A549 (cell line): ENCODE results near the gene HOMER2. TPM values are rescaled to one million over a fixed set of nuclear protein-coding genes. Genes with fewer than 3 reads are reported as not detected.

Experiments
- ATAC-seq, 2 experiments: fragments of 200-7000 bp in 1 of 2; fragments of >200 bp in 1 of 2; cut with Nextera tagmentation in 1 of 2; cut with Tn5 transposase in 1 of 2; 3 replicates each; pipeline versions ENCODE4 v1.8.0 to v1.9.1; 2018 to 2020; ENCODE audit warnings: mild to moderate bottlenecking in 1 of 2, moderate library complexity in 1 of 2
- CTCF ChIA-PET: fragments of 300-600 bp; sonication (Branson Sonifier 250); formaldehyde crosslinking; extraction: SDS; loops from one replicate; lab custom pipeline; 2021; ENCODE audit warnings: antibody characterized with exemption, inconsistent platforms; lab: Yijun Ruan, JAX
- POLR2A ChIA-PET: fragments of 350-600 bp; formaldehyde crosslinking; extraction: SDS; loops from one replicate; lab custom pipeline; 2021; ENCODE audit warnings: antibody characterized with exemption, inconsistent platforms; lab: Yijun Ruan, JAX
- DNase-seq, 2 experiments: peaks; one replicate each; pipeline versions ENCODE4 v3.0.0 to v3.0.0-alpha.2; 2011 to 2016; ENCODE audit warnings: low read depth in 1 of 2, low spot score in 1 of 2
- FAIRE-seq: peaks from 2 replicates; lab custom pipeline; 2011; peaks lifted over from hg19 to GRCh38; lab: Jason Lieb, UNC
- H3K27ac ChIP-seq, 2 experiments: fragments of >200 bp; sonication (Bioruptor Twin); formaldehyde crosslinking; 3 replicates each; pipeline ENCODE4 v1.5.1; 2016 to 2017
- H3K4me1 ChIP-seq: fragments of >200 bp; sonication (Bioruptor Twin); formaldehyde crosslinking; 3 replicates; pipeline ENCODE4 v1.6.1; 2016
- H3K4me2 ChIP-seq: fragments of >200 bp; sonication (Bioruptor Twin); formaldehyde crosslinking; 3 replicates; pipeline ENCODE4 v1.6.1; 2016
- H3K4me3 ChIP-seq: fragments of >200 bp; sonication (Bioruptor Twin); formaldehyde crosslinking; 3 replicates; pipeline ENCODE4 v1.5.1; 2016
- H3K9me3 ChIP-seq: fragments of >200 bp; sonication (Bioruptor Twin); formaldehyde crosslinking; 3 replicates; pipeline ENCODE4 v1.6.1; 2016
- CEBPB ChIP-seq, 2 experiments: fragments of >200 bp in 1 of 2; sonication (Bioruptor Twin) in 1 of 2; formaldehyde crosslinking in 1 of 2; IDR thresholded peaks; 2 replicates each; pipeline ENCODE4 v1.6.1; 2012 to 2016
- CHD2 ChIP-seq: fragments of 150-350 bp; IDR thresholded peaks from 2 replicates; pipeline ENCODE4 v1.6.1; 2014; ENCODE audit warnings: low read length; ENCODE audit not compliant: partially characterized antibody
- EP300 ChIP-seq, 2 experiments: fragments of >200 bp; sonication (Bioruptor Twin); formaldehyde crosslinking; IDR thresholded peaks; 2 replicates in 1 of 2; 3 replicates in 1 of 2; pipeline ENCODE4 v1.6.1; 2016 to 2017
- FOSB ChIP-seq: fragments of 250-450 bp; sonication (Bioruptor Pico); IDR thresholded peaks from 2 replicates; pipeline ENCODE4 v1.5.0; 2020; ENCODE audit warnings: mild to moderate bottlenecking, moderate library complexity
- GATA3 ChIP-seq: IDR thresholded peaks from 2 replicates; pipeline ENCODE4 v1.6.1; 2012; ENCODE audit warnings: borderline replicate concordance
- HDAC2 ChIP-seq: fragments of 200-600 bp; sonication (generic); IDR thresholded peaks from 2 replicates; pipeline ENCODE4 v1.6.1; 2016
- HOXB13 ChIP-seq: fragments of 250-450 bp; sonication (Bioruptor Pico); IDR thresholded peaks from 2 replicates; pipeline ENCODE4 v1.5.0; 2020; ENCODE audit warnings: low read depth, mild to moderate bottlenecking, moderate library complexity
- JUNB ChIP-seq: fragments of >200 bp; sonication (Bioruptor Twin); formaldehyde crosslinking; IDR thresholded peaks from 2 replicates; pipeline ENCODE4 v1.6.1; 2016
- NR3C1 ChIP-seq: fragments of >200 bp; sonication (Bioruptor Twin); formaldehyde crosslinking; IDR thresholded peaks from 3 replicates; pipeline ENCODE4 v1.6.1; 2017
- RAD21 ChIP-seq, 2 experiments: fragments of >200 bp in 1 of 2; sonication (Bioruptor Twin) in 1 of 2; formaldehyde crosslinking in 1 of 2; IDR thresholded peaks in 1 of 2; conservative IDR thresholded peaks in 1 of 2; 2 replicates in 1 of 2; 3 replicates in 1 of 2; pipeline ENCODE4 v1.6.1; 2012 to 2018; ENCODE audit warnings: inconsistent platforms in 1 of 2
- RCOR1 ChIP-seq: fragments of 150-350 bp; IDR thresholded peaks from 2 replicates; pipeline ENCODE4 v1.6.1; 2014; ENCODE audit warnings: antibody characterized with exemption, low read length, low read depth
- RFX5 ChIP-seq: fragments of 450-650 bp; IDR thresholded peaks from 2 replicates; pipeline ENCODE4 v1.7.1; 2014; ENCODE audit warnings: antibody characterized with exemption, mild to moderate bottlenecking, moderate library complexity
- RNF2 ChIP-seq: fragments of 200-600 bp; sonication (generic); IDR thresholded peaks from 2 replicates; pipeline ENCODE4 v1.6.1; 2016; ENCODE audit warnings: low read depth, mild to moderate bottlenecking, antibody characterized with exemption, moderate library complexity, borderline replicate concordance
- SMC3 ChIP-seq: fragments of >200 bp; sonication (Bioruptor Twin); formaldehyde crosslinking; IDR thresholded peaks from 3 replicates; pipeline ENCODE4 v1.6.1; 2018; ENCODE audit warnings: inconsistent platforms
- SREBF2 ChIP-seq: fragments of 450-650 bp; IDR thresholded peaks from 2 replicates; pipeline ENCODE4 v1.6.1; 2014; ENCODE audit warnings: mild to moderate bottlenecking, moderate library complexity
- TP53 ChIP-seq: fragments of 250-450 bp; sonication (Bioruptor Pico); IDR thresholded peaks from 2 replicates; pipeline ENCODE4 v1.5.0; 2021; ENCODE audit warnings: mild to moderate bottlenecking, moderate library complexity
- ZFP36 ChIP-seq: fragments of 450-650 bp; IDR thresholded peaks from 2 replicates; pipeline ENCODE4 v1.6.1; 2014; ENCODE audit warnings: borderline replicate concordance; ENCODE audit not compliant: partially characterized antibody
- WGBS: methylation state at CpG from one replicate; pipeline ENCODE4 v1.1.6; 2017; ENCODE audit errors: missing lambda C conversion rate; 5-methylcytosine and 5-hydroxymethylcytosine counted together
- polyA plus RNA-seq, 4 experiments: library from polyadenylated mRNA; depleted of rRNA in 3 of 4; stranded (reverse); fragments of >200 nt; fragmentation: RNase III in 1 of 4; extraction: RNeasy Plus Mini Kit Qiagen cat#74134 plus additional on column Dnase treatment in 1 of 4; gene quantifications; 2 replicates in 3 of 4; 3 replicates in 1 of 4; pipeline ENCODE4 v1.2.3, GENCODE V29; 2011 to 2017
- TF ChIP-seq, protein P1 (sequence below): fragments of 200-600 bp; sonication (generic); IDR thresholded peaks from 2 replicates; pipeline ENCODE4 v1.6.1; 2016; ENCODE audit warnings: antibody characterized with exemption, mild to moderate bottlenecking, moderate library complexity
- TF ChIP-seq, protein P2 (sequence below): IDR thresholded peaks from 2 replicates; pipeline ENCODE4 v1.6.1; 2012; ENCODE audit warnings: low read depth, borderline replicate concordance
- TF ChIP-seq, protein P3 (sequence below): fragments of 250-450 bp; sonication (Bioruptor Pico); IDR thresholded peaks from 2 replicates; pipeline ENCODE4 v1.5.0; 2020; ENCODE audit warnings: low read depth, mild to moderate bottlenecking, moderate library complexity

The HOMER2 gene
- polyA plus RNA-seq, 2 of the 4 experiments (the other 2 are of a cell fraction), result 9.4 to 15.4 TPM

DNA sequence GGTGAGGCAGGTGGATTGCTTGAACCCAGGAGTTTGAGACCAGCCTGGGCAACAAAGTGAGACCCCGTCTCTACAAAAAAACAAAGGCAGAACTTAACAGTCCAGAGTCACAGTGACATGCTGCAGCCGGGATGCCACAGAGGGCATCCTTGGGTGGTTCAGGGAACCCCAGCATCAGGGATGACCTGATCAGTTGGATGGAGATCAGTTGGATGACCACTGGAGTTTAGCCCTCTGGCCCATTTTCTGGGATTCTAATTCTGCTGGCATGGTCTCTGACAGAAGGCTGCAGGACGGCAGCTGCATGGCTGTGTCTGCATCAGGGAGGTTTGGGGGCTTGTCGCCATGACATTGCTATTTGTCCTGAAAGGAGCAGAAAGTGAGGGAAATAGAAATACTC, 123.3 kb downstream of the HOMER2 start:
- WGBS, result 94% methylated on average over 4 of the region's 4 CpGs
- no peak for ATAC-seq

DNA sequence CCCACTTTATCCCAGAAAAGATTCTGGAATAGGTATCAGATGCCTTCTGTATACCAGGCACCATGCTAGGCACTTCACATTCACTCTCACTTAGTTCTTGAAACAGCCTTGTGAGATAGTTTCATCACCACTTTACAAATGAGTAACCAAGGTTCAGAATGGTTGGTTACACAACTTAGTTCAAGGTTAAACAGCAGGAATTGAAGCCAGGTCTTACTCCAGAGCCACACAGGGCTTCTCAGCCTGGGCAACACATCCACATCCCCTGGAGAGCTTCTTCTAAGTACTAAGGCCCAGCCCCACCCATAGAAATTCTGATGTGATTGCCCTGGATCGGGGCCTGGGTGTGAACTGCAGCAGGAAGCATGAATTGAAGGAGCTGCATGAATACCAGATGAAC, 124.4 kb downstream of the HOMER2 start:
- ATAC-seq, result peak in 1 of 2 experiments; percentile 31; a peak in 1 of 6 replicates
- ChIA-PET POLR2A (interaction anchor here (0.7 kb wide), 1 partner anchor 297 kb away, joined by 3 read pairs; no protein-coding TSS in a partner anchor), CTCF (interaction anchor here (0.5 to 1.4 kb wide), 2 partner anchors 172 to 1716 kb away, joined by 3 read pairs; no protein-coding TSS in a partner anchor)
- Histone ChIP-seq H3K9me3 (no peaks in the 10 kb centered on the region), H3K4me1 (peaks cover 25% of the 10 kb centered on the region), H3K27ac (no peak overlapping the region), H3K4me3 (no peak overlapping the region), H3K4me2 (0 out of 3 replicates have a peak overlapping the region, but pooled peaks have one; percentile 3)
- no peak for DNase-seq
- 53% methylated on average over 1 of the region's 1 CpG for WGBS
- no peak for TF ChIP-seq CHD2
- no peak for TF ChIP-seq RNF2
- no peak for TF ChIP-seq RAD21 (conservative IDR thresholded peaks at IDR 0.05 in 1 of 2, IDR thresholded peaks at IDR 0.05 in 1 of 2)
- TF ChIP-seq GATA3, result no peak
- no peak for TF ChIP-seq SREBF2
- TF ChIP-seq, protein P1, sequence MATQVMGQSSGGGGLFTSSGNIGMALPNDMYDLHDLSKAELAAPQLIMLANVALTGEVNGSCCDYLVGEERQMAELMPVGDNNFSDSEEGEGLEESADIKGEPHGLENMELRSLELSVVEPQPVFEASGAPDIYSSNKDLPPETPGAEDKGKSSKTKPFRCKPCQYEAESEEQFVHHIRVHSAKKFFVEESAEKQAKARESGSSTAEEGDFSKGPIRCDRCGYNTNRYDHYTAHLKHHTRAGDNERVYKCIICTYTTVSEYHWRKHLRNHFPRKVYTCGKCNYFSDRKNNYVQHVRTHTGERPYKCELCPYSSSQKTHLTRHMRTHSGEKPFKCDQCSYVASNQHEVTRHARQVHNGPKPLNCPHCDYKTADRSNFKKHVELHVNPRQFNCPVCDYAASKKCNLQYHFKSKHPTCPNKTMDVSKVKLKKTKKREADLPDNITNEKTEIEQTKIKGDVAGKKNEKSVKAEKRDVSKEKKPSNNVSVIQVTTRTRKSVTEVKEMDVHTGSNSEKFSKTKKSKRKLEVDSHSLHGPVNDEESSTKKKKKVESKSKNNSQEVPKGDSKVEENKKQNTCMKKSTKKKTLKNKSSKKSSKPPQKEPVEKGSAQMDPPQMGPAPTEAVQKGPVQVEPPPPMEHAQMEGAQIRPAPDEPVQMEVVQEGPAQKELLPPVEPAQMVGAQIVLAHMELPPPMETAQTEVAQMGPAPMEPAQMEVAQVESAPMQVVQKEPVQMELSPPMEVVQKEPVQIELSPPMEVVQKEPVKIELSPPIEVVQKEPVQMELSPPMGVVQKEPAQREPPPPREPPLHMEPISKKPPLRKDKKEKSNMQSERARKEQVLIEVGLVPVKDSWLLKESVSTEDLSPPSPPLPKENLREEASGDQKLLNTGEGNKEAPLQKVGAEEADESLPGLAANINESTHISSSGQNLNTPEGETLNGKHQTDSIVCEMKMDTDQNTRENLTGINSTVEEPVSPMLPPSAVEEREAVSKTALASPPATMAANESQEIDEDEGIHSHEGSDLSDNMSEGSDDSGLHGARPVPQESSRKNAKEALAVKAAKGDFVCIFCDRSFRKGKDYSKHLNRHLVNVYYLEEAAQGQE, result no peak
- TF ChIP-seq, protein P2, sequence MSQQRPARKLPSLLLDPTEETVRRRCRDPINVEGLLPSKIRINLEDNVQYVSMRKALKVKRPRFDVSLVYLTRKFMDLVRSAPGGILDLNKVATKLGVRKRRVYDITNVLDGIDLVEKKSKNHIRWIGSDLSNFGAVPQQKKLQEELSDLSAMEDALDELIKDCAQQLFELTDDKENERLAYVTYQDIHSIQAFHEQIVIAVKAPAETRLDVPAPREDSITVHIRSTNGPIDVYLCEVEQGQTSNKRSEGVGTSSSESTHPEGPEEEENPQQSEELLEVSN, result no peak
- no peak for TF ChIP-seq TP53 (CRISPR knock-in tag)
- TF ChIP-seq CEBPB (IDR thresholded peaks at IDR 0.05), result no peak
- TF ChIP-seq SMC3, result no peak
- TF ChIP-seq JUNB, result no peak
- TF ChIP-seq, all 56 proteins: peak for 0
- no peak for FAIRE-seq

More for the DNA sequence above, 123.3 kb downstream of the HOMER2 start:
- Histone ChIP-seq H3K27ac (no peak overlapping the region), H3K9me3 (no peaks in the 10 kb centered on the region), H3K4me1 (peaks cover 27% of the 10 kb centered on the region), H3K4me3 (no peak overlapping the region), H3K4me2 (no peak overlapping the region)
- ChIA-PET CTCF (interaction anchor here (0.6 to 0.9 kb wide), 2 partner anchors 20 to 26 kb away, joined by 3 to 4 read pairs; no protein-coding TSS in a partner anchor), POLR2A (no interaction called here)
- TF ChIP-seq ZFP36 (no peak), RFX5 (no peak), FOSB (CRISPR knock-in tag) (no peak), HOXB13 (CRISPR knock-in tag) (no peak), EP300 (IDR thresholded peaks at IDR 0.05) (no peak), HDAC2 (no peak), RCOR1 (no peak), NR3C1 (no peak)
- TF ChIP-seq, protein P3, sequence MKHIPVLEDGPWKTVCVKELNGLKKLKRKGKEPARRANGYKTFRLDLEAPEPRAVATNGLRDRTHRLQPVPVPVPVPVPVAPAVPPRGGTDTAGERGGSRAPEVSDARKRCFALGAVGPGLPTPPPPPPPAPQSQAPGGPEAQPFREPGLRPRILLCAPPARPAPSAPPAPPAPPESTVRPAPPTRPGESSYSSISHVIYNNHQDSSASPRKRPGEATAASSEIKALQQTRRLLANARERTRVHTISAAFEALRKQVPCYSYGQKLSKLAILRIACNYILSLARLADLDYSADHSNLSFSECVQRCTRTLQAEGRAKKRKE (CRISPR knock-in tag), result no peak
- DNase-seq (no peak), FAIRE-seq (no peak)
